ENCODE results near the gene IRX4. TPM values are rescaled to one million over a fixed set of nuclear protein-coding genes. Genes with fewer than 3 reads are reported as not detected.

Gene IRX4
- total and polyA plus RNA-seq, 10 donors: 0.05 TPM; not detected in 9

- intact Hi-C loops (cut with DNase I; ENCODE audit: low total_unique reads): no loop called here
- H3K27ac ChIP-seq: no peak overlapping the region
- H3K27me3 ChIP-seq (replicated peaks in 1 of 7): peaks cover 0 to 77% (median 5%) of the 10 kb centered on the region in 7 donors
- peaks cover 0 to 6% (median 0%) of the 10 kb centered on the region in 6 donors for H3K36me3 ChIP-seq
- peak; percentile 56 for DNase-seq
- H3K4me1 ChIP-seq: no peaks in the 10 kb centered on the region
- H3K4me3 ChIP-seq: no peak overlapping the region
- 61 to 71% (median 69%) methylated on average over 21 of the region's 21 CpGs for WGBS, 5 donors
- H3K9me3 ChIP-seq: no peaks in the 10 kb centered on the region
- TF ChIP-seq POLR2AphosphoS5 (IDR thresholded peaks at IDR 0.05) (no peak), CTCF (IDR thresholded peaks at IDR 0.05 in 8 of 11, conservative IDR thresholded peaks at IDR 0.05 in 3 of 11) (no peak), POLR2A (IDR thresholded peaks at IDR 0.05) (no peak)
These were observed 47.9 kb downstream of the IRX4 start for GRCh38 chr5:1834721-1835429.

GRCh38 chr5:1834022-1834551, 48.6 kb downstream of the IRX4 start:
- TF ChIP-seq POLR2A (IDR thresholded peaks at IDR 0.05): no peak
- TF ChIP-seq POLR2AphosphoS5 (IDR thresholded peaks at IDR 0.05): no peak
- no peak for TF ChIP-seq CTCF (IDR thresholded peaks at IDR 0.05 in 8 of 11, conservative IDR thresholded peaks at IDR 0.05 in 3 of 11)
- Histone ChIP-seq H3K36me3 (peaks cover 0 to 6% (median 0%) of the 10 kb centered on the region in 6 donors), H3K9me3 (no peaks in the 10 kb centered on the region), H3K4me3 (no peak overlapping the region), H3K27me3 (replicated peaks in 1 of 7) (peaks cover 0 to 69% (median 5%) of the 10 kb centered on the region in 7 donors), H3K27ac (no peak overlapping the region), H3K4me1 (no peaks in the 10 kb centered on the region)
- DNase-seq: no peak
- intact Hi-C loops (cut with DNase I; ENCODE audit: low total_unique reads): no loop called here
- 79 to 83% (median 81%) methylated on average over 20 to 22 of the region's 22 CpGs for WGBS, 5 donors

GRCh38 chr5:1833264-1834021, 49.3 kb downstream of the IRX4 start:
- intact Hi-C loops (cut with DNase I; ENCODE audit: low total_unique reads): no loop called here
- no peak overlapping the region for H3K4me3 ChIP-seq
- H3K36me3 ChIP-seq: peaks cover 0 to 6% (median 0%) of the 10 kb centered on the region in 6 donors
- TF ChIP-seq POLR2A (IDR thresholded peaks at IDR 0.05) (no peak), CTCF (IDR thresholded peaks at IDR 0.05 in 8 of 11, conservative IDR thresholded peaks at IDR 0.05 in 3 of 11) (no peak), POLR2AphosphoS5 (IDR thresholded peaks at IDR 0.05) (no peak)
- 77 to 87% (median 85%) methylated on average over 5 to 16 of the region's 16 CpGs for WGBS, 5 donors
- peaks cover 0 to 63% (median 5%) of the 10 kb centered on the region in 7 donors for H3K27me3 ChIP-seq (replicated peaks in 1 of 7)
- no peaks in the 10 kb centered on the region for H3K4me1 ChIP-seq
- H3K27ac ChIP-seq: no peak overlapping the region
- no peak for DNase-seq
- H3K9me3 ChIP-seq: no peaks in the 10 kb centered on the region

Data from spleen (tissue), 11 donors.